ENCODE data around the gene FARP1. TPM values are rescaled to one million over a fixed set of nuclear protein-coding genes. Genes with fewer than 3 reads are reported as not detected.
A peak's percentile ranks its signal among the peaks of the same experiment; 100 is the strongest.

Gene FARP1
- total RNA-seq, 4 donors from 2014 or later, result 1.5 to 10.3 (median 6.4) TPM

DNA sequence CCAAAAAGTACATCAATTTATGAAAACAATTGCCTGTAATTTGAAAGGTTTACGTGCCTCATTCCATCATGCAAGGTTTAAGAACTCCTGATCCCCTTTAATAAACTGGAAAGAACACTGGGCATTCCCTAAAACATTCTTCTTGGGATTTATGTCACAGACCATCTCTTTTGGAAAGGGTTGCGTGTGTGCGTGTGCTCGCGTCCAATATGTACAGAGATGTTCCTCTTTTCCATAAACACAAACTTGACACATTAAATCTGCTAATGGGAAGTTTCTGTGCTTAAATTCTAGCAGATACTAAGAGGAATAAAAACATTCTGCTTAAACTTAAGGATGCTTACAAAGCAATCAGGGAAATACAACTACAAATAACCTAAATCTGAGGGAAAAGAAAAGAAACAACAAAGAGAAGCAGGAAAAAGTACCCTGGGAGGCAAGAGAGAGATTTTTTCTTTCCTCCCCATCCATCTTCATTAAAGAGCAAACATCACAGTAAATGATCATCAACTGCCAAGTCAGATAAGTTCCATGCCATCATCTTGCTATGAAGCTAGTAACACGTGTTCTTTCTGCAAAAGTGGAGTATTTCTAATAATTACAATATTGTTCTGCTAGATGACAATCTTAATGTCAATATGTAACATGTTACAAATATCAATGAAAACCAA, 350.3 kb downstream of the FARP1 start:
- Histone ChIP-seq H3K4me3 (no peak overlapping the region), H3K27me3 (no peaks in the 10 kb centered on the region), H3K27ac (peak overlapping the region in 3 of 4 donors; percentile 68 to 84 (median 82)), H3K36me3 (peaks cover 0 to 24% (median 0%) of the 10 kb centered on the region in 3 donors), H3K9me3 (no peaks in the 10 kb centered on the region), H3K4me1 (peaks cover 29 to 93% (median 63%) of the 10 kb centered on the region in 3 donors)
- WGBS, 2 donors, result 66 to 80% methylated on average over 6 of the region's 6 CpGs
- DNase-seq, result no peak
- intact Hi-C loops (cut with DNase I), result no loop called here
- TF ChIP-seq, protein P1, sequence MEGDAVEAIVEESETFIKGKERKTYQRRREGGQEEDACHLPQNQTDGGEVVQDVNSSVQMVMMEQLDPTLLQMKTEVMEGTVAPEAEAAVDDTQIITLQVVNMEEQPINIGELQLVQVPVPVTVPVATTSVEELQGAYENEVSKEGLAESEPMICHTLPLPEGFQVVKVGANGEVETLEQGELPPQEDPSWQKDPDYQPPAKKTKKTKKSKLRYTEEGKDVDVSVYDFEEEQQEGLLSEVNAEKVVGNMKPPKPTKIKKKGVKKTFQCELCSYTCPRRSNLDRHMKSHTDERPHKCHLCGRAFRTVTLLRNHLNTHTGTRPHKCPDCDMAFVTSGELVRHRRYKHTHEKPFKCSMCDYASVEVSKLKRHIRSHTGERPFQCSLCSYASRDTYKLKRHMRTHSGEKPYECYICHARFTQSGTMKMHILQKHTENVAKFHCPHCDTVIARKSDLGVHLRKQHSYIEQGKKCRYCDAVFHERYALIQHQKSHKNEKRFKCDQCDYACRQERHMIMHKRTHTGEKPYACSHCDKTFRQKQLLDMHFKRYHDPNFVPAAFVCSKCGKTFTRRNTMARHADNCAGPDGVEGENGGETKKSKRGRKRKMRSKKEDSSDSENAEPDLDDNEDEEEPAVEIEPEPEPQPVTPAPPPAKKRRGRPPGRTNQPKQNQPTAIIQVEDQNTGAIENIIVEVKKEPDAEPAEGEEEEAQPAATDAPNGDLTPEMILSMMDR (IDR thresholded peaks at IDR 0.05), result no peak
- TF ChIP-seq POLR2A (IDR thresholded peaks at IDR 0.05), result no peak

- 99% methylated on average over 7 of the region's 13 CpGs; no CpG with 5 or more reads in 1 of the 2 donors for WGBS, 2 donors
- Histone ChIP-seq H3K4me3 (no peak overlapping the region), H3K9me3 (no peaks in the 10 kb centered on the region), H3K27ac (peak overlapping the region; percentile 53 to 92 (median 83)), H3K4me1 (peaks cover 26 to 92% (median 58%) of the 10 kb centered on the region in 3 donors), H3K36me3 (peaks cover 0 to 32% (median 3%) of the 10 kb centered on the region in 3 donors), H3K27me3 (no peaks in the 10 kb centered on the region)
- intact Hi-C loops (cut with DNase I), result no loop called here
- TF ChIP-seq, protein P1 (IDR thresholded peaks at IDR 0.05), result no peak
- no peak for TF ChIP-seq POLR2A (IDR thresholded peaks at IDR 0.05)
- DNase-seq, result no peak
Measured at GRCh38 chr13:98494769-98495168, 351.9 kb downstream of the FARP1 start.

DNA sequence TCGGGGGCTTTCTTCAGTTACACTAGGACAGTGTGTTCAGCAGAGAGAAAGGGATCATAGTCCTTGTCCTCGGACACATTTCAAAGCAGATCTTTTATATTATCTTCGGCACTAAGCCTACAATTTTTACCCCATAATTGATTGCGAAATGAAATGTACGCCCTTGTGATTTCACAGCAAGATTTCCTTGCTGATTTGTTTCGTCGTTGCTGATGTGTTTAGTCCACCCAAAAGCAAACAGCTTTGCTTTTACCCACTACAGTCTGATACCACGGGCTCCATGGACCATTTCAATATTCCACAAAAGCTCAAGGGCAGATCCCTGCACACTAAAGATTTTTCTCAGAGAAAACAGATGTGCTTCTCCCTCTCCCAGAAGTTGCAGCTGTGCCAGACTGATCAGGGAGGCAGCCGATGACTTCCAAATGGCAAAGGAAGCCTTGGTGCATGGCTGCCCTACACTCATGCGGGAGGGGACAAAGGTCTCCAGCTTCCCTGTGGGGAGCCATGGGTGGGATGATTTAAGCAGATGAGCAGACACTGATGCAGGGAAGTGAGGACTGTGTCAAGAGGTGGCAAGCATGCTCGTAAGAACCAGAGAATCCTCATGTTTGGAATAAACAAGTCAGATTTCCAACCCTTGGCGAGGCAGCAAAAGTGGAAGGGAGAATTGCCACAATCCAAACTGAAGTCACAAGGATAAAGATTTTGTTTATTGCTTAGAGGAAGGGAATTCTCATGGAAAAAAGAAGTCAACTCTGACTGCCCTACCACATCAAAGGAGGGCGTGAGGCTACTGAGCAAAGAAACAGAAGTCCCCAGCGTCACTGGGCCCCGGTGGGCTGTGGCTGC, 353.0 kb downstream of the FARP1 start:
- 36 to 56% methylated on average over 13 to 15 of the region's 15 CpGs for WGBS, 2 donors
- H3K4me3 ChIP-seq, result peak overlapping the region in 1 of 4 donors; percentile 39
- no peaks in the 10 kb centered on the region for H3K27me3 ChIP-seq
- peak overlapping the region; percentile 57 to 92 (median 83) for H3K27ac ChIP-seq
- no peak for DNase-seq
- peak in 1 of 4 donors; percentile 6 for TF ChIP-seq POLR2A (IDR thresholded peaks at IDR 0.05)
- TF ChIP-seq, protein P1 (IDR thresholded peaks at IDR 0.05), result no peak
- intact Hi-C loops (cut with DNase I), result no loop called here
- peaks cover 0 to 29% (median 3%) of the 10 kb centered on the region in 3 donors for H3K36me3 ChIP-seq
- peaks cover 26 to 91% (median 58%) of the 10 kb centered on the region in 3 donors for H3K4me1 ChIP-seq
- no peaks in the 10 kb centered on the region for H3K9me3 ChIP-seq

GRCh38 chr13:98496479-98496791, 353.5 kb downstream of the FARP1 start:
- Histone ChIP-seq H3K4me3 (peak overlapping the region in 1 of 4 donors; percentile 39), H3K4me1 (peaks cover 26 to 90% (median 52%) of the 10 kb centered on the region in 3 donors), H3K27ac (peak overlapping the region; percentile 57 to 92 (median 83)), H3K36me3 (peaks cover 0 to 27% (median 3%) of the 10 kb centered on the region in 3 donors), H3K27me3 (no peaks in the 10 kb centered on the region), H3K9me3 (no peaks in the 10 kb centered on the region)
- DNase-seq, result no peak
- intact Hi-C loops (cut with DNase I), result no loop called here
- 36 to 57% methylated on average over 3 of the region's 3 CpGs for WGBS, 2 donors
- TF ChIP-seq POLR2A (IDR thresholded peaks at IDR 0.05), result no peak
- TF ChIP-seq, protein P1 (IDR thresholded peaks at IDR 0.05), result no peak

DNA sequence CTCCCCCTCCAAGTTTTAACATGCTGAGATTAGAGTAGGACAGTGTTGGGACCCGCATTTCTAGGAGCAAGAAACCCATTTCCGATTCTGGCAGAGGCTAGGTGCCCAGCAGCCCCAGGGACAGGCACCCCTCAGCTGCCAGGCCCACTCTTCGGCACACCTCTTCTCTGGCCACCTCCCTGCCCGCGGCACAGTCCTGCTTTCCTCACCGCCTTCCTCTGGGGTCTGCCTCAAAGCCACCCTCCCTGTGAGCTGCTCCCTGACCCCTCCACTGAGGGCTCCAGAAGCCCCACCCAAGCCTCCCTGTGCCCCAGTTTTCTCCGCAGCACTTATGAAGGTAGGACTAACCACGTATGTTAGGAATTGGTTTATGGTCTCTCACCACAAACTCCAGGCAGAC, 354.1 kb downstream of the FARP1 start:
- Histone ChIP-seq H3K36me3 (peaks cover 0 to 30% (median 3%) of the 10 kb centered on the region in 3 donors), H3K4me3 (no peak overlapping the region), H3K9me3 (no peaks in the 10 kb centered on the region), H3K27ac (peak overlapping the region; percentile 15 to 92 (median 83)), H3K4me1 (peaks cover 26 to 92% (median 46%) of the 10 kb centered on the region in 3 donors), H3K27me3 (no peaks in the 10 kb centered on the region)
- DNase-seq, result no peak
- 60 to 78% methylated on average over 8 of the region's 8 CpGs for WGBS, 2 donors
- TF ChIP-seq, protein P1 (IDR thresholded peaks at IDR 0.05), result no peak
- TF ChIP-seq POLR2A (IDR thresholded peaks at IDR 0.05), result no peak
- intact Hi-C loops (cut with DNase I), result no loop called here
